OCI-LY3 (cell line): ENCODE data around the gene MRPS23.

ENCODE experiments used
- H2AFZ ChIP-seq: fragments of 200-600, 300-600 bp; shearing (Covaris generic); 2 replicates; pipeline ENCODE4 v1.6.0; 2014; ENCODE audit warnings: antibody characterized with exemption, low read depth, low read length
- H3K27ac ChIP-seq: fragments of 200-600, 300-600 bp; sonication (generic); 2 replicates; pipeline ENCODE4 v1.5.1; 2014; ENCODE audit warnings: mild to moderate bottlenecking, low read length, moderate library complexity, mixed read lengths
- H3K27me3 ChIP-seq: fragments of 200-600, 300-600 bp; sonication (generic); 2 replicates; pipeline ENCODE4 v1.6.1; 2014; ENCODE audit warnings: low read depth, low read length, mixed read lengths
- H3K36me3 ChIP-seq: fragments of 200-600, 300-600 bp; sonication (generic); replicated peaks from 2 replicates; pipeline ENCODE3; 2014; ENCODE audit warnings: low read depth, low read length, mixed read lengths
- H3K4me1 ChIP-seq: fragments of 300-600, 200-600 bp; sonication (generic); 2 replicates; pipeline ENCODE4 v1.6.1; 2014; ENCODE audit warnings: low read length, mixed read lengths
- H3K4me2 ChIP-seq: fragments of 200-600, 300-600 bp; sonication (generic); 2 replicates; pipeline ENCODE4 v1.6.1; 2014; ENCODE audit warnings: low read length, mixed read lengths
- H3K4me3 ChIP-seq: fragments of 300-600, 200-600 bp; sonication (generic); 2 replicates; pipeline ENCODE4 v1.5.1; 2014; ENCODE audit warnings: antibody characterized with exemption, mild to moderate bottlenecking, low read length, moderate library complexity
- H3K79me2 ChIP-seq: fragments of 300-600, 200-600 bp; shearing (Covaris generic); 2 replicates; pipeline ENCODE4 v1.6.1; 2014; ENCODE audit warnings: mild to moderate bottlenecking, low read length, mixed read lengths
- H3K9ac ChIP-seq: fragments of 300-600, 200-600 bp; shearing (Covaris generic); 2 replicates; pipeline ENCODE4 v1.6.0; 2014; ENCODE audit warnings: mild to moderate bottlenecking, low read length, moderate library complexity
- H3K9me3 ChIP-seq: fragments of 200-600, 300-600 bp; shearing (Covaris generic); 2 replicates; pipeline ENCODE4 v1.6.1; 2014; ENCODE audit warnings: low read length, mixed read lengths; ENCODE audit not compliant: insufficient read depth
- H4K20me1 ChIP-seq: fragments of 200-600, 300-600 bp; sonication (generic); 2 replicates; pipeline ENCODE4 v1.6.1; 2016; ENCODE audit warnings: low read length, mixed read lengths; ENCODE audit not compliant: insufficient read depth
- CTCF ChIP-seq: fragments of 200-600, 300-600 bp; sonication (generic); IDR thresholded peaks from 2 replicates; pipeline ENCODE4 v1.5.1; 2014; ENCODE audit warnings: antibody characterized with exemption, low read length, low read depth
- EZH2phosphoT487 ChIP-seq: fragments of 200-600 bp; shearing (Covaris generic); IDR thresholded peaks from 2 replicates; pipeline ENCODE4 v1.6.1; 2018; ENCODE audit warnings: antibody characterized with exemption, mixed run types, low read depth

Gene MRPS23

DNA sequence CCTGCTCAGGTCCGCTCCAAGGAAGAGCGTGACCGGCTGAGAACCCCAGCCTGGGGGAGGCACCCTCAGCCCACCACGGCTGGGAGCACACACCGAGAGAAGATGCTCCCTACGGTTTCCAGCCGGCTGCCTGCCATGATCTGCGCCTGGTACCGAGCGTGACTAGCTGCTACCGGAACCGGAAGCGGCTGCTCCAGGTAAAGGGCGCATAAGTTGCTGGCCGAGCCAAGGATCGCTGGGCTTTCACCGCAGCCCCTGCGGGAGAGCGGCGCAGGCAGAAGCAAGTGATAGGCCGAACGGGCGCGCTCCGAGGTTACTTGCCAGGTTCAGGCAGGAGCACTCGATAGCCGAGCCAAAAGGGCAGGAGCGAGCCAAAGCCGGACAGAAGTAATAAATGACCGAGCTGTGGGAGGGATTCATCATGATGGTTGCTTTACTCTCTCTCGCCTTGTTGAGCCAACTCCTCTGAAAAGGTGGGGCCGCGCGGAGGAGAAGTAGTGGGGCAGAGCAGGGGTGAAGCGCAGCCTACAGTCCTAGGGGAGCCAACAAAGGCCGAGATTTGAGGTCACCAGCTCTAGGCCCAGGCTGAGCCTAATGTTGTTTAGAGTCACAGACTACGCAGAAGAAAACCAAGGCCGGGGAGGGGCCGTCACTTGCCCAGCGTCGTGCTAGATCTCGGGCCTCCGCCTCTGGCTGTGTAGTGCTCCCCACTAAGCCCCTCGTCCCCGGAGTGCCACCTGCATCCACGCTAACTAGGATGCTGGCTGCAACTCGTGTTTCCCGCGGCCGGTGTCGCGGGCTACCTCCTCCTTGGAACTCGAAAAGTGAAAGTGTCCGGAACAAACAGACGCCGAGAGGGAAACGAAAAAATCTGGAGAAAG lies at the start of gene MRPS23:
Gene MRPS23, minus strand, starts transcription at position 171 of the 881 bp plus-strand sequence. Its CDS starts 34 bp downstream, at position 137.
- H3K4me1 ChIP-seq: peaks cover 14% of the 10 kb centered on the region
- H3K9me3 ChIP-seq: no peaks in the 10 kb centered on the region
- H3K79me2 ChIP-seq: peaks cover 41% of the 10 kb centered on the region
- peak within 1 kb of the TSS; percentile 77 for H3K4me3 ChIP-seq
- peak within 1 kb of the TSS; percentile 98 for H3K4me2 ChIP-seq
- TF ChIP-seq CTCF: no peak
- TF ChIP-seq EZH2phosphoT487: no peak
- peak within 1 kb of the TSS; percentile 68 for H3K27ac ChIP-seq
- peak within 1 kb of the TSS; percentile 73 for H2AFZ ChIP-seq
- no peaks in the 10 kb centered on the region for H4K20me1 ChIP-seq
- H3K27me3 ChIP-seq: no peaks in the 10 kb centered on the region
- H3K36me3 ChIP-seq: peaks cover 11% of the 10 kb centered on the region
- peak within 1 kb of the TSS; percentile 73 for H3K9ac ChIP-seq

GRCh38 chr17:57899391-57899790 lies 49.5 kb upstream of the MRPS23 start:
- H3K27me3 ChIP-seq: peaks cover 24% of the 10 kb centered on the region
- H3K9ac ChIP-seq: no peak overlapping the region
- peak overlapping the region; percentile 14; the same call in 1 of the 2 replicates for H3K4me2 ChIP-seq
- TF ChIP-seq CTCF (no peak), EZH2phosphoT487 (no peak)
- 0 out of 2 replicates have a peak overlapping the region, but pooled peaks have one; percentile 35 for H2AFZ ChIP-seq
- no peaks in the 10 kb centered on the region for H4K20me1 ChIP-seq
- peaks cover 87% of the 10 kb centered on the region for H3K4me1 ChIP-seq
- no peaks in the 10 kb centered on the region for H3K36me3 ChIP-seq
- no peaks in the 10 kb centered on the region for H3K79me2 ChIP-seq
- H3K27ac ChIP-seq: no peak overlapping the region
- peaks cover 4% of the 10 kb centered on the region; the same call in 1 of the 2 replicates for H3K9me3 ChIP-seq
- H3K4me3 ChIP-seq: no peak overlapping the region

GRCh38 chr17:57898487-57899311 lies 48.9 kb upstream of the MRPS23 start:
- Histone ChIP-seq H3K9ac (no peak overlapping the region; the same call in 1 of the 2 replicates), H3K4me2 (peak overlapping the region; percentile 64), H4K20me1 (no peaks in the 10 kb centered on the region), H3K4me3 (no peak overlapping the region), H3K4me1 (peaks cover 80% of the 10 kb centered on the region), H3K36me3 (no peaks in the 10 kb centered on the region), H3K27me3 (peaks cover 24% of the 10 kb centered on the region), H3K9me3 (peaks cover 4% of the 10 kb centered on the region; the same call in 1 of the 2 replicates), H2AFZ (no peak overlapping the region), H3K27ac (no peak overlapping the region), H3K79me2 (no peaks in the 10 kb centered on the region)
- no peak for TF ChIP-seq CTCF
